Amniotic epithelial cell (primary cell): ENCODE results near the gene SRXN1.
A peak's percentile ranks its signal among the peaks of the same experiment; 100 is the strongest.
"Not testable (repeated sequence)": the region's sequence is repeated elsewhere in the genome, so short reads cannot be mapped to it uniquely, and the experiment has no call there.

ENCODE experiments used
- DNase-seq: peaks from one replicate; pipeline ENCODE4 v3.0.0-alpha.2; 2010; ENCODE audit warnings: low read depth

Gene SRXN1

DNA sequence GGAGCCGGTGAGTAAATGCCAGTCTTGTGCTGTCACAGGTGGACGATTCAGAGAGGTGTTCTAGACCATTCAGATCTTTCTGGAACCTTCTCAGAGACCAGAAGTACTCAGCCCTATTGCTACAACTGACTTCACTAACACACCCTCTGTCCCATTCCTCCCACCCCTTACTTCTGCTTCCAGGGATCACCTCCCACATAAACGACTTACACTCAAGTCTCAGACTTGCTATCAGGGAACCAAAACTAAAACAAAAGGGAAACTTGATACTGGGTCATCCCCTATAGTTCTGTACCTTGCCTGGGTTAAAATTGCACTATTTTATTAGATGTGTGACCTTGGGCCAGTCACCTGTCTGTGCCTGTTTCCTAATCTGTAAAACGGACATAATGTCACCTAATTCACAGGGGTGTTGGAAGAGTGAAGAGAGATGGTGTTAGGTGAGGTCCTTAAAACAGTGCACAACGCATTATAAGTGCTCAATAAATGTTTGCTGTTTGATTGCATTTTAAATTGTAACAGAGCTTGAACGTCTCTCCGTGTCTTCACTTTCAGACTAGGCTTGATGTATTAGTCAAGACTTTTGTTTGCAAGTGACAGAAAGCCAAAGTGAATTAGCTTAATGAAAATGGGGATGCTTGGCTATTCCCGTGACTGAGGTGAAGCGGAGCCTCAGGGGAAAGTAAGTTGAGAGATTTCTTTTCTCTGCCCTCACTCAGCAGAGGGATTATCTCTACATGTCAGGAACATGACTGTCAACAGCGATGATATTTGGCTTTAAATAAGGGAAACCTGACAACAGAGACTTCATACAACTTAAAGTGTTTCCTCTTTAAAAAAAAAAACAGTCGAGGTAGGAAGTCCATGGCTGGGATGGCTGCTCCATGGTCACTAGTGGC lies 3.0 kb upstream of the SRXN1 start:
- DNase-seq, result no peak

DNA sequence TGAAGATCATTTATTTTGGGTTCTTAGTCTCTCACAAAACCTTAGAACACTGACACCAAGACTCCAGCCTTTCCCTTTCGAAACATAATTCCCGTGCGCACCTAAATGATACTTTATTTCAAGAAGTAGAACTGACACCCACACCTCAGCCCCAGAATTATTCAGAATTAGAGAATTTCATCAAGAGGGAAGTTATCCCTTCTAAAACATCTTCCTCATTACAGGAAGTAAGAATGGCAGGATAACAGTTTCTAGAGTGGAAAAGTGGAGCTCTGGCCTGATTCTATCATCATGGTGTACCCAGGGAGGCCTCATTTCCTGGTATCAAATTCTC lies 1.4 kb upstream of the SRXN1 start:
- no peak for DNase-seq

DNA sequence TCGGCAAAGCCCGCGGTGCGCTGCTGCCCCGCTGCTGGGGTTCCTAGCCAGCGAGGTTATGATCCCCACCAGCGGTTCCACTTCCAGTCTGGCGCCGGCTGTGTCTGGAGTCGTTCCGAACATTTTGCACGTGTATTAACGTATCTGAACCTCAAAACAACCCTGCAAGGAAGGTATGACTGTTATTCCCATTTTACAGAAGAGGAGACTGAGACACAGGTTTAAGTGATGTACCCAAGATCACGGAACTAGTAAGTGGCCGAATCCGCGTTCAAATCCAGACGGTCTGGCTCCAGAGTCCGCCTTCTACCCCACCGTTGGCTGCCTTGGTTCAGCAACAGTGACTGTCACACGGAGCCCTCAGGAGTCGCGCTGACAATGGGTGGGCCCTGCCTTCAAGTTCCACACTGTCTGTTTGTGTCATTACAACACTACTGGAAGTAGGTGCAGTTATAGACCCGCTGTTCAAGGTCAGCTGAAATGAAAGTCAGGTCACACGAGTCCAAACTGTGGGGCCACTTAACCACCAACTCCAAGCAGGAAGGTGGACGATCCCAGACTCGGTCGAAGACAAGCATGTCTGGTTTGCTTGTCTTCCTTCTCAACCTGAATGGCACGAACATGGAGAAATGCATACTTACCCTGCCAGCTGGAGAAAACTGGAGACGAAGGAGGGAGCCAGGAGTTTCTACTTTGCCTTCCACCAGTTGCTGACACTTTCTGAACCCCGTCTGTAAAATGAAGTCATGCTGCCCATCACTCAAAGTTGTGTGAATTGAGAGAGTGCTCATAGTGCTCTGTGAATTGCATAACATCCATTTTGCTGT lies 803 bp upstream of the SRXN1 start:
- DNase-seq, result peak; percentile 19

DNA sequence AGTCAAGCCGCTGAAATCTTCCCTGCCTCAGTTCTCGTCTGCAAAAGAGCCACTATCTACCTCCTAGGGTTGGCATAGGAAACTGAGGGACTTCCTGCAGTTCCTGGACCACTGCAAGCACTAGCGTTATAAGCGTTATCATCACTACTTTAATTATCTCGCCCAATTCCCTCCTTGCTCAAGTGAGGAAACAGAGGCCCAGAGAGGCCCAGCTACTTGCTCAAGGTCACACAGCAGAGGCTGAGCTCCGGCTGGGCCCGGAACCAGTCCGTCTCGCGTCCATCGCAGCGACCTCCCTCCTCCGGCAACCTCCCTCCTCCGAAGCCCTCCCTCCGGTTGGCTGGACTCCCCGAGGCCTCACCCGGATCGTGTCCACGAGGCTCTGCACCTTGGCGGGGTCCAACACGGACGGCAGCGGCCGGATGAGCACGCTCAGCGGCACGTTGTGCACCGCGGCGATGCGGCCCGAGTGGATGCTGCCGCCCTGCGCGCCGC lies 338 bp downstream of the SRXN1 start:
- peak; percentile 52 for DNase-seq

DNA sequence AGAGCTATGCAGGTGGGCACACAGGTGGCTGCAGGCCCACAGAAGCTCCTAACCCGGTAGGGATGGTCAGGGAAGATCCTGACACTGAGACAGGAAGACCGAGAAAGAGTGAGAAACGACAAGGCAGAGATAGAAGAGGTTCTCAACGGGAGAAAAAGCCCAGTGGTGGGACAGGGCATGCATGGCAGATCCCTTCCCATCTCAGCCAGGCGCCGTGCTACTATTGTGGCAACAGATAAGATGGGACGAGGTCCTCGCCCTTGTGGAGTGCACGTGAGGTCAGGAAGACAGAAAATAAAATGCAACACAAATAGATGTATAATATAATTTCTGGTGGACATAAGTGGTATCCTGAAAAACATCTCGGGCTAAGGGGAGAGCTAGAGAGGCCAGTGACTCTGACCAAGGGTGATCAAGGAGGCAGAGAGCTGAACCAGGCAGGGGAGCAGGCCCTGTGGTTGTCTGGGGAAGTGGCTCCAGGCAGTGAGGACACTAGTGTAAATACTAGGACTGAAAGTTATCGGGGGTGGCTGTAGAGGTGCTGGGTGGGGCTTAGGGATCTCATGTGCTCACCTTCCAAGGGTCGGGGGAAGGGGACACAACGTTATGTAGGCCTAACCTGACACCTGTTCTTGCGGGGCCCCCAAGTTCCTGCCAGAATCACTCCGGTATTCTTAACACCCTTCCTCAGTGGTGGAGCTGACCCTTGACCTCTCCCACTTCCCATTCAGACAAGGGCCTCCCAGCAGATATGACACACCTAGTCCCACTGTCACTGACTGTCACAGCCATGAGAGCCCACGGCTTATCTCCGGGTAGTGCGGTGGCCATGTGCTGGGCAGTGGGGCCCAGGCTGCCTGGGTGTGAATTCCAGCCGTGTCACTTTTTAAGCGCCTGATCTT lies 1.0 kb downstream of the SRXN1 start:
- no peak for DNase-seq

DNA sequence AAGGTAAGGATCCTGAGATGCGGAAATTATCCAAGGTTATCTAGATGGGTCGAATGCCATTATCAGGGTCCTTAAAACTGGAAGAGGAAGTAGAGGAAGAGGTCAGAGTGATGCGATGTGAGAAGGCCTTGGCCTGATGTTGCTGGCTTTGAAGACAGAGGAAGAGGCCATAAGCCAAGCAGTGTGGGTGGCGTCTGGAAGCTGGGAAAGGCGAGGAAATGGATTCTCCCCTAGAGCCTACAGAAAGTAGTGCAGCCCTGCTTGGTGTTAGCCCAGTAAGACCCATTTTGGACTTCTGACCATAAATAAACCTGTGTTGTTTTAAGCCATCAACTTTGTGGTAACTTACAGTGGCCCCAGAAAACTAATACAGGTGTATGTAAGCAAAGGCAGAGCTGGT lies 2.0 kb downstream of the SRXN1 start:
- peak; percentile 21 for DNase-seq

DNA sequence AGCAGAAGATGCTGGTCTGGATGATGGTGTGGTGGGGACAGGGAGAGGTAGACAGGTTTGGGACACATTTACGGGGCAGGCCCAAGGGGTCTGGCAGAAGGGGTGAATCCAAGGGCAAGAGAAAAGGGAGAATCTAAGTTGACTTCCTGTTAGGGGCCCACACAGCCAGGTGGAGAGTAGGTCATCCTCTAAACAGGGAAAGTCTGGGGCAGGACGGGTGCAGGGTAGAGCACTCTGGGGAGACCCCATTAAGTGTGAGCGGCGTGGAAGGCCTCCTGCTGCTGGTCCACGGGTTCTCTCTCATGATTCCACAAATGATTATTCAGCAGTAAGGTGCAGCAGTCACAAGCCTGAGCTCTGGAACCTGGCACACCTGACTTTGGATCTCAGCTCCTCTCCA lies 2.7 kb downstream of the SRXN1 start:
- no peak for DNase-seq

DNA sequence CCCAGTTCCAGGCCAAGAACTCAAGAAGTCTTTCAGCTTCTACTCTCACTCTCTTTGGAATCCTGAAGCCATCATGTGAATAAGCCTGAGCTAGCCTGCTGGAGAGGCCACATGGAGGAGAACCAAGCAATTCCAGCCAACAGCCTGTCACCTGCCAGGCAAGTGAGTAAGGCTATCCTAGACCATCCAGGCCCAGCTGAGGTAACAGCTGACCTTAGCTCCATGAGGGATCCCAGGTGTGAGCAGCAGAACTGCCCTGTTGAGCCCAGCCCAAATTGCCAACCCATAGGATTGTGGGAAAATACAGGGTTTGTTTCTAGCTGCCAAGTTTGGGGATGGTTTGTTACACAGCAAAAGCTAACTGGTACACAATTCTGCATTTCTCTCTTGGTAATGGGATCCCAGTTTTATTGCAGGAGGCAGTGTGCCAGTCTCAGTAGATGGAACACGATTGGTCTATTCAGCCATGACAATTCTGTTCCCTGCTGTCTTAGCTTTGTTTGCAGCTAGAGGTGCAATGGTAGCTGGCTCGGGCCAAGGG lies 5.5 kb downstream of the SRXN1 start:
- no peak for DNase-seq

DNA sequence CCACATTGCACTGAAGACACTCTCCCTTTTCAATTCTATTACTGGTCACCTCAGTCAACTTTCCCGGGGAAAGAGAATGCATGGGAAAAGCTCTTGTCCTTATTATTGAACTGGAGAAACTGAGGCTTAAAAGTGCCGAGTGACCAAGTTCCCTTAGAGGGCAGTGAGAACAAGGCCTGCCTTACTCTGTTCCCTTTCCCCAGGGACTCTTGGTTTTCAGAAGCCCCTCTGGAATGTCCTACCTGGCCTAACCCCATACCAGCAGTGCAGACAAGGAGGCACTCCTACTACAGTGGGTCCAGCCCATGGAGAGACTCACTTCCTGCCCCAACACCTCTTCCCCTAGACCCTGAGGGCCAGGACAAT lies 6.1 kb downstream of the SRXN1 start:
- no peak for DNase-seq

DNA sequence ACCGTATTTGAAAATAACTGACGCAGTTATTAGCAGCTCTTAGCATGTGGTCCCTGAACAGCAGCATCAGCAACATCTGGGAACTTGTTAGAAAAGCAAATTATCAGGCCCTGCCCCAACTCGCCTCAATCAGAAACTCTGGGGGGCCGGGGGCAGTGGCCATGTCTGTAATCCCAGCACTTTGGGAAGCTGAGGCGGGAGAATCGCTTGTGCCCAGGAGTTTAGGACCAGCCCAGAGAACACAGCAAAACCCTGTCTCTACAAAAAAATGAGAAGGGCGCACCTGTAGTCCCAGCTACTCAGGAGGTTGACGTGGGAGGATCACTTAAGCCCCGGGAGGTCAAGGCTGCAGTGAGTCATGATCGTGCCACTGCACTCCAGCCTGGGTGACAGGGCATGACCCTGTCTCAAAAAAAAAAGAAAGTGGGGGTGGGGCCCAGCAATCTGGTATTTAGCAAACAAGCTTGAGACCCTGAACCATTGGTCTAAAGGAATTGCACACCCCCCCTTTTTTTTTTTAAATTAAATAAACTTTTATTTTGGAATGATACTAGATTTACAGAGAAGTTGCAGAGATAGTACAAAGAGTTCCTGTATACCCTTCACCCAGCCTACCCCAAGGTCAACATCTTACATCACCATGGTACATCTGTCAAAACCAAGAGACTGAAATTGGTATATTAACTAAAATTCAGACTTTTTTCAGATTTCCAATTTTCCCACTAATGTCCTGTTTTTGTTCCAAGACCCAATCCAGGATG lies 6.7 kb downstream of the SRXN1 start:
- DNase-seq, result no peak

DNA sequence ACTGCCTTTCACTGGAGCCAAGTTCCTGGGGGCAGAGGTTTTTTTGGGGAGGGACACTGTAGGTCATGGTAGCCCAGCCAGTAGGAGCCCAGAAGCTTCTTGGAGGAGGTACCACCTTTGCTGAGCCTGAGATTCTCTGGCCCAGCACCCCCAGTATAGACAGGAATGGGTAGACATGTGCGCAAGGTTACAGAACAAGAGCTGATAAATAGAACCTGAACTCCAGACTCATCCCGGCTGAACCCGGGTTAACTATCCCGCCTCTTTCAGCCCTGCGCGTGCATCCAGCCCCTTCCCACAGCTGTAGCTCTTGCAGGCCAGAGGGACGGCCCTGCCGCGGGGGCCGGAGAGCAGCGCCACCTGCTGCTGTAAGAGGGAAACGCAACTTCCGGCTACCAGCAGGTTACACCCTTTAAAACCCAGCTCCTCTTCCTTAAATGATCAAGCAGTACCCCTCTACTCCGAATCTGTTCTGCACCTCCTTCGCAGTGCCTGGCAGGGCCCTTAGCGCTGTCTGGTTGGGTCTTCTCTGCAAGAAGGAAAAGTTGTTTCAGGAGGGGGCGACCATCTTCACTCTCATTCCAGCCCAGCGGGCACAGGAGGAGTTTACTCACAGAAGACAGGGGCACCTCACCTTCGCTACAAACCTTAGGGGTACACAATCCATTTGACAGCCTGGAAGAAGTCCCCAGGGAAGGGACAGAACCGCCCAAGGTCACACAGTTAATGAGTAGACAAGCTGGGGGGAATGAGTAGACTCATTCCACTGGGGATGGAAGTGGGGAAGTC lies 7.5 kb downstream of the SRXN1 start:
- DNase-seq, result peak; percentile 46

DNA sequence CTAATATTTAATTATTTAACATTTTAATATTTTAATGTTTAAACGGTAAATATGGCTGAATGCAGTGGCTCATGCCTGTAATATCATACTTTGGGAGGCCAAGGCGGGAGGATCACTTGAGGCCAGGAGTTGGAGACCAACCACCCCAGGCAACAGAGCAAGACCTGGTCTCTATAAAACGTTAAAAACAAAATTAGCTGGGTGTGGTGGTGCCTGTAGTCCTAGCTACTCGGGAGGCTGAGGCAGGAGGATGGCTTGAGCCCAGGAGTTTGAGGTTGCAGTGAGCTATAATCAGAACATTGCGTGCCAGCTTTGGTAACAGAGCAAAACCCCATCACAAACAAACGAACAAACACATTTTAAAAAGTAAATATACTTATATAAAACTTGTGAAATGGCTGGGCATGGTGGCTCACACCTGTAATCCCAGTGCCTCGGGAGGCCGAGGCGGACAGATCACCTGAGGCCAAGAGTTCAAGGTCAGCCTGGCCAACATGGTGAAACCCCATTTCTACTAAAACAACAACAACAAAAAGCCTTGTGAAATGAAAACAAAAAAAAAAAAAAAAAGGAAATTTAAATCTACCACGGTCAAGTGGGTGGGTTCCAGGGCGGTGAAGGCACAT lies 8.2 kb downstream of the SRXN1 start:
- DNase-seq, result no peak

DNA sequence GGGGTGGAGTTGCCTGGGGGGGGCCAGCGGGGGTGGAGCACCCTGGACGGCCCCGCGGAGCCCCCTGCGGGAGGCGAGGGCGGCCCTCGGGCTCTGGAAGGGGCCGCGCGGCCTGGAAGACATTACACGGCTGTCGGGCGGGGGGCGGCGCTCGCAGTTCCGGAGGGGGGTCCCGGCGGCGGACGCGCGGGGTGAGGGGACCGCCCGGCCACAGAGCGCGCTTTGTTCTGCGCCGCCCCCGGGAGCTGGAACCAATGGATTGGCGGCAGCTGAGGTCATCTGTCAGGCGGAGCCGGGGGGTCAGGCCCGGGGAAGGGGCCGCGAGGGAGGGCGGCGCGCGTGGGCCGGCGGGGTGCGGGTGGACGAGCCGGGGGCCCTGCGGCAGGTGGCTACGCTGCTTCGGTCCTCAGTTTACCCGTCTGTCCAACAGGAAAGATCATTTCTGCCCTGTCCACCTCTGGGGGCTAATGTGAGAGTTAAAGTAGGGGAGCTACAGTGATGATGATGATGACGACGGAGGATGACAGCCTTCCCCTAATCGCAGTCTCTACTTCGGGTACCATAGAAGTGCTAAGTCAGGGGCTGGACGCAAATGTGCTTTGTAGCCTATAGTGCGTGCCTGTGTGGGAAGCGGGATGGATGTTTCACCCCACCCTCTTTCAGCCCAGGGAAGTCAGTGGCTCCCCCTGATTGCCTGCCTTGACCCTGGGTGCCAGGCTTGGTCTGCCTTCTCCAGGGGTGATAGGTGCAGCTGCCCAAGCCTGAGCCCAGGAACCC lies 10.4 kb downstream of the SRXN1 start:
- no peak for DNase-seq

DNA sequence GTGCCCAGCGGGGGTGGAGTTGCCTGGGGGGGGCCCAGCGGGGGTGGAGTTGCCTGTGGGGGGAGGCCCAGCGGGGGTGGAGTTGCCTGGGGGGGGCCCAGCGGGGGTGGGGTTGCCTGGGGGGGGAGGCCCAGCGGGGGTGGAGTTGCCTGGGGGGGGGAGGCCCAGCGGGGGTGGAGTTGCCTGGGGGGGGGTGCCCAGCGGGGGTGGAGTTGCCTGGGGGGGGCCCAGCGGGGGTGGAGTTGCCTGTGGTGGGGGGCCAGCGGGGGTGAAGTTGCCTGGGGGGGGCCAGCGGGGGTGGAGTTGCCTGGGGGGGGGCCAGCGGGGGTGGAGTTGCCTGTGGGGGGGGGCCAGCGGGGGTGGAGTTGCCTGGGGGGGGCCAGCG lies 11.0 kb downstream of the SRXN1 start:
- not testable (repeated sequence) for DNase-seq

DNA sequence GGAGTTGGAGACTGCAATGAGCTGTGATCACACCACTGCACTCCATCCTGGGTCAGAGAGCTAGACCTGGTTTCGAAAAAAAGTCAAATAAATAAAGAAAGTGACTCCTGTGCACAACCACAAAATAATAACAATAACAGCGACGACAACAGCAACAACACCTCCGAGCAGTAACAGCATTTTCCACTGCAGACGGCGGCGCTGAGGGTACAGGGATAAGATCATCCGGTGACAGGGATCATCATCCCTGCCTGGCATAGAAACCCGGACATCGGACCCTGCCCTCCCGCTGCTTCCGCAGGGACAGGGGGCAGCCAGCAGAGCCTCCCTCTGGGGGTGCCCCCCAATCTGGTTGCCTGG lies 11.5 kb downstream of the SRXN1 start:
- no peak for DNase-seq

DNA sequence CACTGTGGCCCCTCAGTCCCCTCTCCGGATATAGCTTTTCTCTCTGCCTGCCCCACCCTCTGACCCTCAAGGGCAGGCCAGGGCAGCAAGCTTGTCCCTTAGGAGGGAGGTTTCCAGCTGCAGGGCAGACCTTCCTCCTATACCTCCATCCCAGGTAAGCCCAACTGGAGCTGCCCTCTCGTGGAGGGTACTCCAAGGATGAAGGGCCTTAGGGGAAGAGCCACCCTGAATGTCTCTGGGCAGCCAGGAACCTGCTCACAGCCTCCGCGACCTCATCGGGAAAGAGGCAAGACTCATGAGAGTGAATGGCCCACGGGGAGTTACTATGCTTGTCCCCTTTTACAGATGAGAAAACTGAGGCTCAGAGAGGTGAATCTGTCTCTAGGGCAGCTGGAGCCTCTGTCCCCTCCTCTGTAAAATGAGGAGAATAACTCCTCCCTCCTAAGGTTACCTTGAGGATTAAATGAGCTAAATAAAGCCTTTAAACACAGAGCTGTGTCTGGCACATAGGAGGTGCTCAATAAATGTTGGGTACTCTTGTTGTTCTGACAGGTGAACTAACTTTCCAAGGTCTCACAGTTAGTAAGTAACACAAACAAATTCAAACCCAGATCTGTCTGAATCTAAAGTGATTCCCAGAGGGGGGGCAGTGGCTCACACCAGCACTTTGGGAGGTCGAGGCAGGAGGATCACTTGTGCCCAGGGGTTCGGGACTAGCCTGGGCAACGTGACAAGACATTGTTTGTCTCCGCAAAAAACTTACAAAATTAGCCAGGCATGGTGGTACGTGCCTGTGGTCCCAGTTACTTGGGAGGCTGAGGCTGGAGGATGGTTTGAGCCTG lies 12.1 kb downstream of the SRXN1 start:
- DNase-seq, result no peak

DNA sequence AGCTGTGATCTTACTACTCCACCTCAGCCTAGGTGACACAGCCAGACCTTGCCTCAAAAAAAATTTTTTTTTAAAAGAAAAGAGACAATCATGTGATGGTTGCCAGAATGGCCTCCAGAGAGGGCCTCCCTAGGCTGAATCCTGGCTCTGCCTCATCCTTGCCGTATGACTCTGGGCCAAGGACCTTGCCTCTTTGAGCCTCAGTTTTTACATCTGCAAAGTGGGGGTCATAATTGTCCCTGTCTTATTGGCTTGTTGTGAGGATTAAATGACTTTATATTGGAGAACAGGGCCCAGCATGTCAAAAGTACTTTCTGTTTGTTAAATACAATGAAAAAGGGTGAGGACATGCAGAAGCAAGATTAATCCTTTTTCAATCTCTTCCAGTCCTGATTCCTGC lies 14.4 kb downstream of the SRXN1 start:
- no peak for DNase-seq

DNA sequence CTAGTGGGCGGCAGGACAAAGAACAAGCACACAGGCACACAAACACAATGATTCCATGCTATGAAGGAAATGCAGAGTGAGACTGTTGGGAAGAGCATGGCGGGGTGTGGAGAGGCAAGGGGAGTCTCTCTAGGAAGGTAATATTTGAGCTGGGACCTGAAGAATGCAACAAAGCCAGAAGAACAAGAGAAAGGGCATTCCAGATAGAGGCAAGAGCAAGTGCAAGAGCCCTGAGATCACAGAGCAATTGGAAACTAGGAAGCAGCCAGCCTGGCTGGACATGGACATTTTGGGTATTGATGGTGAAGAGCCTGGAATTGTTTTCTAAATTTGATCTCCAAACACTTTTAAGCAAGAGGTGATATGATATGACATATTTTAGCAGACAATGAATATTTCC lies 15.4 kb downstream of the SRXN1 start:
- no peak for DNase-seq
